Measurements from ENCODE around the gene CRBN. TPM values are rescaled to one million over a fixed set of nuclear protein-coding genes. Genes with fewer than 3 reads are reported as not detected.

CRBN gene
- total RNA-seq, 4 donors from 2014 or later: 46.2 to 87.2 (median 56.5) TPM

DNA sequence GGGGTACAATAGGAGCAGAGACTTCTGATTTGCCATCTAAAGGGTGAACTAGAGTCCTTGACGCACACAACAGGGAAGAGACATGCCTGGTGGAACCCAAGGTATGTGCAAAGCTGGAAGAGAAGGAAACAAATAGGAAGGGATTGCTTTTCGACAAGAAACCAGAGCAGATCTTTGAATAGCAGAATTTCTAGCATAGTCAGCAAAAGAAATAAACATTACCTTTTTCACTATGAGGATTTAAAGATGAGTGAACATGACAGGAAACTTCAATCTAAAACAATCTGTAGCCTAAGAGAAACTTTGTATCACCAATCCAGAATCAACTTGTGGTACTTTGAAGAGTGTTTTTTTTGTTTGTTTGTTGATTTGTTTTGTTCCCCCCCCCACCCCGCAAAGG, 74.2 kb downstream of the CRBN start:
- WGBS, 2 donors: 89 to 93% methylated on average over 3 of the region's 3 CpGs
- no peak for DNase-seq (ENCODE audit: low spot score in 2 of 2)
- intact Hi-C loops (cut with DNase I; ENCODE audit: low total_unique reads): no loop called here
- no peak overlapping the region for H3K4me3 ChIP-seq (ENCODE audit: low read depth, poor library complexity, severe bottlenecking)
- TF ChIP-seq POLR2A (IDR thresholded peaks at IDR 0.05) (no peak), CTCF (IDR thresholded peaks at IDR 0.05) (no peak)

GRCh38 chr3:3102751-3103150, 76.7 kb downstream of the CRBN start:
- intact Hi-C loops (cut with DNase I; ENCODE audit: low total_unique reads): no loop called here
- TF ChIP-seq POLR2A (IDR thresholded peaks at IDR 0.05) (no peak), CTCF (IDR thresholded peaks at IDR 0.05) (no peak)
- no peak for DNase-seq (ENCODE audit: low spot score in 2 of 2)
- 86 to 87% methylated on average over 6 of the region's 6 CpGs for WGBS, 2 donors
- no peak overlapping the region for H3K4me3 ChIP-seq (ENCODE audit: low read depth, poor library complexity, severe bottlenecking)

DNA sequence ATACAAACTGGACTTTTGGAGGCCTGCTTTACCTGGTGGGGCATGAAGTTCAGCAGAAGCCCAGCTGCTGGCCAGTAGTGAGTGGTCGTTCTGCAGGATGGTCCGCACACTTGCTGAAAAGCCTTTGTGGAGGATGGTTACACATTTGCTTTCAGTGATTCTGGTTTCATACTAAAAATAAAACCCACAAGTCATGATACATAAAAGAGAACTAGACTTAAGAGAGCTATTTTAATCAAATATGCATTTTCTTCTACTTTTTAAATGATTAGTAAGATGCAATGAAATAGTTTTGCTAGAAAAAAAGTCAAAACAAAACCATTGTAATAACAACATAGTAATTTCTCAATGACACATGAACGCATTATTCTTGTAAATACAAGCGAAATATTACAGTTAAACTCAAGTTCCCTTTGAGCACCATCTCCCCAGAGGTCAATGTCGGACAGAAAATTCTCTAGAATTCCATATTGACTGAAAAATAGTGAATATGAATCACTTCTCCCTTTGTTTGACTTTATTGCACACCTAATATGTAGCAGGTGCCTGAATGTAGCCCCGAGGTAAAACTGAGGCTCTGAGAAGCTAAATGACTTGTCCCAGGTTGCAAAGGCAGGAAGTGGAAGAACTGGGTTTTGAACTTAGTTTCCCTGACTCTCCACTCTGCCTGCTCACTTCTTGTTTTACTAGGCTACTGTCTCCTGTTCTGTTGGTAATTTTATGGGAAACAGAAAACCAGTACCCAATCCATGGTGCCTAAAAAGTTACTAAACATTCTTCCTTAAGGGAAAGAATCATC, 77.6 kb downstream of the CRBN start:
- TF ChIP-seq CTCF (IDR thresholded peaks at IDR 0.05) (no peak), POLR2A (IDR thresholded peaks at IDR 0.05) (no peak)
- no peak for DNase-seq (ENCODE audit: low spot score in 2 of 2)
- H3K4me3 ChIP-seq (ENCODE audit: low read depth, poor library complexity, severe bottlenecking): no peak overlapping the region
- 78 to 88% methylated on average over 6 of the region's 6 CpGs for WGBS, 2 donors
- intact Hi-C loops (cut with DNase I; ENCODE audit: low total_unique reads): no loop called here

Other genes starting within 250 kb of the CRBN start
- gene IL5RA, start 69.3 kb downstream of the CRBN start, total RNA-seq: under 1 TPM in 1 of 4 donors, not detected in 3; 0.10 TPM
- gene TRNT1, start 52.8 kb downstream of the CRBN start, total RNA-seq: 10 to 100 TPM in 1 of 4 donors, 1 to 10 TPM in 3; 5.9 to 14.5 (median 7.8) TPM